ENCODE data around the gene COX17.

Gene COX17

DNA sequence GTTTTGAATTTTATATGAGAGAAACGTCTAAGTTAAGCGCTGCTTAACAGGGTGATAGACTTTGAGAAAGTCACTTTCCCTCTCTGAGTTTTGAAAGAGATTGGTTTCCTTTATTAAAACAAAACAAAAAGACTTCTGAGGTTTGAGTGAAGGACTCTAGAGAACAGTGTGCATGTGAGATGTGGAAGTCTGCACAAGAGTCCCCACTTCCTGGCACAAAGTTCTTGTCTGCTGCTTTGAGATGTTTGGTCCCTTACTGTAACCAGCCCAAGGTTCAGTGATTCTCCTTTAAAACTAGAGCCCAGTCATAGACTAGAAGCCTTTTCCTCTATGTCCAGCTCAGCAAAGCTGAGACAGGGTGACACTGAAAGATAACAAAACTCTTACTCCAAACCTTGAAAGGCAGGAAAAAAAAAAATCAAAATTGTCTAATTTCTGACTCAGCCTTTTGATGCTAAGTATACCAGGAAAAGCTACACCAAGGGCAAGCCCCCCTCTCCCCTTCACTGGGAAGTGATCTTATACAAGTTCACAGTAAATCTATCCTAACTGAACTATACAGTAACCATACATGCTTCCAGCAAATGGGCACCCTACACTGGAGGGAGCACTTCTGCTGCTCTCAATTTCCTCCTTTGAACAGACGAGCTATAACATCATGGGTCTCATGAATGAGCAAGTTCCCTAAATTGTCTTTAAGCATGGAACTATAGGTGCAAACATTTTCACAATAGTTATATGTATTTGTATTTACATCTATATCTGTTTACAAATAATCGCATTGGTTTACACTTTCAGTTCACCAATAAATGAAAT is 19.1 kb downstream of the COX17 start:
- Histone ChIP-seq H4K20me1 (ENCODE audit: insufficient read depth, low read length) (no peaks in the 10 kb centered on the region), H3K79me2 (ENCODE audit: insufficient read depth, low read length) (no peaks in the 10 kb centered on the region), H3K9me2 (ENCODE audit: low read depth, low read length) (no peaks in the 10 kb centered on the region), H3K4me3 (ENCODE audit: low read depth, low read length, poor library complexity, severe bottlenecking) (no peak overlapping the region), H3K4me2 (ENCODE audit: low read length) (no peak overlapping the region), H3F3A (ENCODE audit: insufficient read depth, low read length) (no peaks in the 10 kb centered on the region), H3K36me3 (ENCODE audit: insufficient read depth, low read length) (no peaks in the 10 kb centered on the region), H3K9ac (ENCODE audit: low read length) (no peak overlapping the region), H3K27ac (ENCODE audit: low read depth, low read length, poor library complexity, severe bottlenecking) (no peak overlapping the region), H3K9me3 (ENCODE audit: low read length) (no peaks in the 10 kb centered on the region), H2AFZ (ENCODE audit: low read length) (no peak overlapping the region), H3K4me1 (ENCODE audit: insufficient read depth, low read length, severe bottlenecking) (no peaks in the 10 kb centered on the region), H3K27me3 (ENCODE audit: insufficient read depth, low read length) (no peaks in the 10 kb centered on the region)
- TF ChIP-seq CTCF (IDR thresholded peaks at IDR 0.05; ENCODE audit: low read length) (no peak), EZH2 (IDR thresholded peaks at IDR 0.05; ENCODE audit: borderline replicate concordance, low read length) (no peak)

DNA sequence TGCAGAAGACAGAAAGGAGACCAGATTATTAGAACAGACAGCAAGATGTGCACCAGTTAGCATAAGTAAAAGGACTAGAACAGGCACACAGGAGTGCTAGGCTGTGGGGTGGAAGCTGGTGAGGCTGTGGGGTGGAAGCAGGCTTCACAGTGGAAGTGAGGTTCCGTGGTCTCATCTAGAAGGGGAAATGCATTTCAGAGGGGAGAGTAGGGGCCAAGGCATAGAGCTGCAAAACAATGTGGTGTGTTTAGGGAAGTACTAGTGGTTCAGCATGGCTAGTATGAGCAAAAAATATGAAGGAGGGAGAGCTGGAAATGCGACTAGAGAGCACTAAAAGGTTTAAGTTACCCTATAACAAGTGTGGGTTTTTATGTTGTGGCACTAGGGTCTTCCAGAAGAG is 23.3 kb downstream of the COX17 start:
- H3K79me2 ChIP-seq (ENCODE audit: insufficient read depth, low read length) = no peaks in the 10 kb centered on the region
- no peaks in the 10 kb centered on the region for H3K36me3 ChIP-seq (ENCODE audit: insufficient read depth, low read length)
- H3K4me2 ChIP-seq (ENCODE audit: low read length) = no peak overlapping the region
- no peak overlapping the region for H2AFZ ChIP-seq (ENCODE audit: low read length)
- no peaks in the 10 kb centered on the region for H3K9me2 ChIP-seq (ENCODE audit: low read depth, low read length)
- H3K27me3 ChIP-seq (ENCODE audit: insufficient read depth, low read length) = no peaks in the 10 kb centered on the region
- H3K4me1 ChIP-seq (ENCODE audit: insufficient read depth, low read length, severe bottlenecking) = no peaks in the 10 kb centered on the region
- H3K9ac ChIP-seq (ENCODE audit: low read length) = no peak overlapping the region
- TF ChIP-seq CTCF (IDR thresholded peaks at IDR 0.05; ENCODE audit: low read length) (no peak), EZH2 (IDR thresholded peaks at IDR 0.05; ENCODE audit: borderline replicate concordance, low read length) (no peak)
- no peaks in the 10 kb centered on the region for H3K9me3 ChIP-seq (ENCODE audit: low read length)
- H3K27ac ChIP-seq (ENCODE audit: low read depth, low read length, poor library complexity, severe bottlenecking) = no peak overlapping the region
- H3K4me3 ChIP-seq (ENCODE audit: low read depth, low read length, poor library complexity, severe bottlenecking) = no peak overlapping the region
- no peaks in the 10 kb centered on the region for H4K20me1 ChIP-seq (ENCODE audit: insufficient read depth, low read length)
- H3F3A ChIP-seq (ENCODE audit: insufficient read depth, low read length) = no peaks in the 10 kb centered on the region

GRCh38 chr3:119652306-119653033 is 24.7 kb downstream of the COX17 start:
- Histone ChIP-seq H3K9me2 (ENCODE audit: low read depth, low read length) (no peaks in the 10 kb centered on the region), H3K9ac (ENCODE audit: low read length) (no peak overlapping the region), H3K4me2 (ENCODE audit: low read length) (no peak overlapping the region), H3K4me3 (ENCODE audit: low read depth, low read length, poor library complexity, severe bottlenecking) (no peak overlapping the region), H3K36me3 (ENCODE audit: insufficient read depth, low read length) (no peaks in the 10 kb centered on the region), H3K79me2 (ENCODE audit: insufficient read depth, low read length) (no peaks in the 10 kb centered on the region), H3K27ac (ENCODE audit: low read depth, low read length, poor library complexity, severe bottlenecking) (no peak overlapping the region), H3K9me3 (ENCODE audit: low read length) (no peaks in the 10 kb centered on the region), H3K27me3 (ENCODE audit: insufficient read depth, low read length) (no peaks in the 10 kb centered on the region), H3F3A (ENCODE audit: insufficient read depth, low read length) (no peaks in the 10 kb centered on the region), H3K4me1 (ENCODE audit: insufficient read depth, low read length, severe bottlenecking) (no peaks in the 10 kb centered on the region), H2AFZ (ENCODE audit: low read length) (no peak overlapping the region), H4K20me1 (ENCODE audit: insufficient read depth, low read length) (no peaks in the 10 kb centered on the region)
- no peak for TF ChIP-seq EZH2 (IDR thresholded peaks at IDR 0.05; ENCODE audit: borderline replicate concordance, low read length)
- TF ChIP-seq CTCF (IDR thresholded peaks at IDR 0.05; ENCODE audit: low read length) = no peak

Measured in OCI-LY1 (cell line).